Gastroesophageal sphincter (tissue), 4 donors: ENCODE measurements around the gene RPRD1B. TPM values are rescaled to one million over a fixed set of nuclear protein-coding genes. Genes with fewer than 3 reads are reported as not detected.

Experiments used
- ATAC-seq: fragments of 150-250 bp; one replicate; pipeline ENCODE4 v1.9.1; 2016; ENCODE audit warnings: mild to moderate bottlenecking, moderate library complexity
- H3K27ac ChIP-seq, 4 donors: fragments of 200-600 bp; sonication (generic) in 3 of 4; 1 replicate in 3 of 4; 2 replicates in 1 of 4; pipeline ENCODE4 v1.5.1; 2016 to 2019
- H3K27me3 ChIP-seq: fragments of 200-600 bp; sonication (generic); one replicate; pipeline ENCODE4 v1.5.1; 2019
- H3K36me3 ChIP-seq, 2 donors: fragments of 200-600 bp; sonication (generic); one replicate each; pipeline ENCODE4 v1.5.1; 2019; ENCODE audit warnings: control low read depth in 1 of 2
- H3K4me1 ChIP-seq, 3 donors: fragments of 200-600 bp; sonication (generic); 1 replicate in 2 of 3; 2 replicates in 1 of 3; pipeline ENCODE4 v1.5.1; 2016 to 2019; ENCODE audit warnings: control low read depth in 2 of 3
- H3K4me3 ChIP-seq, 2 donors: fragments of 200-600 bp; sonication (generic); one replicate each; pipeline ENCODE4 v1.5.1; 2019; ENCODE audit warnings: mild to moderate bottlenecking in 1 of 2, moderate library complexity in 1 of 2
- H3K9me3 ChIP-seq, 3 donors: fragments of 200-600 bp; sonication (generic); one replicate each; pipeline ENCODE4 v1.5.1; 2017 to 2019; ENCODE audit warnings: control low read depth in 2 of 3
- EP300 ChIP-seq: sonication (generic); formaldehyde crosslinking; IDR thresholded peaks from one replicate; pipeline ENCODE4 v1.6.1; 2017; ENCODE audit warnings: antibody characterized with exemption, mild to moderate bottlenecking
- POLR2A ChIP-seq, 2 donors: fragments of 450-650 bp; IDR thresholded peaks; one replicate each; pipeline ENCODE4 v1.6.1; 2017; ENCODE audit warnings: antibody characterized with exemption in 2 of 2, mild to moderate bottlenecking in 2 of 2, moderate library complexity in 1 of 2
- POLR2AphosphoS5 ChIP-seq: sonication (generic); formaldehyde crosslinking; IDR thresholded peaks from one replicate; pipeline ENCODE4 v1.6.1; 2017; ENCODE audit warnings: antibody characterized with exemption
- WGBS, 2 donors: methylation state at CpG; one replicate each; pipeline ENCODE4 v1.1.5; 2018; ENCODE audit warnings: low coverage in 1 of 2; 5-methylcytosine and 5-hydroxymethylcytosine counted together
- total RNA-seq, 4 donors: library from RNA; depleted of rRNA; stranded (reverse); fragments of >200 nt; gene quantifications; one replicate each; pipeline ENCODE4 v1.1.0, GENCODE V29; 2016
- TF ChIP-seq, protein P1 (sequence below), 4 experiments: fragments of 200-600 bp in 2 of 4; fragments of 450-650 bp in 2 of 4; sonication (generic) in 1 of 4; IDR thresholded peaks; one replicate each; pipeline ENCODE4 v1.5.1; 2017 to 2019; ENCODE audit warnings: antibody characterized with exemption in 4 of 4, mild to moderate bottlenecking in 2 of 4, moderate library complexity in 2 of 4

Gene RPRD1B
- total RNA-seq, 4 donors from 2014 or later = 17.1 to 26.8 (median 23.7) TPM

DNA sequence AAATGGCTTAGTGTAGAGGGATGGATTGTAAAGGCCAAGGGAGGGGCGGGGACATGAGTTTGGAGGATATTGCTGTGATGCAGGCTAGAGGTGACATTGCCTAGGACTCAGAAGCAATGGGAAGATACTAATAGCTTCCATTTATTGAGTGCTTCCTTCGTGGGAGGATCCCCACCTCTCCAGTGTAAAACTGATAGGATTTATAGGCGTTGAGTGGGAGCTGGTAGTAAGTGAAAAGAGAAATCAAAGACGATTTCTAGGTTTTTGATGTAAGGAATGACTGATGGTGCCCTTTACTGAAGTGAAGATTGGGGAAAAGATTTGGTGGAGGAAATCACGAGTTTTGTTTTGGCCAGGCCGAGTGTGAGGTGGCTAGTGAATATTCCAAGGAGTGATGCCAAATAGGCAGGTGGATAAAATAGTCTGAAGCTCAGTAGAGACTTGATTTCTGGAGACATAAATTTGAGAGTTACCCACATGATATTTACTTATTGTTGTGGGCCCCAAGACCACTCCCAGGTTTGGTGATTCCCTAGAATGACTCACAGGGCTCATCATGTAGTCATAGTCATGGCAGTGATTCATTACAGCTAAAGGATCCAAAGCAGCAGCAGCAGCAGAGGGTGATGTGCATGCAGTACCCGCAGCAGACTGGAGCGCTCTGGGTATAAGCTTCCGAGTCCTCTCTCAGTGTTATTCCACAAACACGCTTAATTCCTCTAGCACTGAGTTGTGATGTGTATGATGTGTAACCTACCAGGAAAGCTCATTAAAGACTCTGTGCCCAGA is 10.2 kb downstream of the RPRD1B start:
- no peak for TF ChIP-seq EP300
- no peak for TF ChIP-seq POLR2A (IDR thresholded peaks at IDR 0.05)
- TF ChIP-seq, protein P1, sequence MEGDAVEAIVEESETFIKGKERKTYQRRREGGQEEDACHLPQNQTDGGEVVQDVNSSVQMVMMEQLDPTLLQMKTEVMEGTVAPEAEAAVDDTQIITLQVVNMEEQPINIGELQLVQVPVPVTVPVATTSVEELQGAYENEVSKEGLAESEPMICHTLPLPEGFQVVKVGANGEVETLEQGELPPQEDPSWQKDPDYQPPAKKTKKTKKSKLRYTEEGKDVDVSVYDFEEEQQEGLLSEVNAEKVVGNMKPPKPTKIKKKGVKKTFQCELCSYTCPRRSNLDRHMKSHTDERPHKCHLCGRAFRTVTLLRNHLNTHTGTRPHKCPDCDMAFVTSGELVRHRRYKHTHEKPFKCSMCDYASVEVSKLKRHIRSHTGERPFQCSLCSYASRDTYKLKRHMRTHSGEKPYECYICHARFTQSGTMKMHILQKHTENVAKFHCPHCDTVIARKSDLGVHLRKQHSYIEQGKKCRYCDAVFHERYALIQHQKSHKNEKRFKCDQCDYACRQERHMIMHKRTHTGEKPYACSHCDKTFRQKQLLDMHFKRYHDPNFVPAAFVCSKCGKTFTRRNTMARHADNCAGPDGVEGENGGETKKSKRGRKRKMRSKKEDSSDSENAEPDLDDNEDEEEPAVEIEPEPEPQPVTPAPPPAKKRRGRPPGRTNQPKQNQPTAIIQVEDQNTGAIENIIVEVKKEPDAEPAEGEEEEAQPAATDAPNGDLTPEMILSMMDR (IDR thresholded peaks at IDR 0.05) = no peak
- TF ChIP-seq POLR2AphosphoS5 = no peak
- peaks cover 0 to 74% of the 10 kb centered on the region in 2 donors for H3K36me3 ChIP-seq

DNA sequence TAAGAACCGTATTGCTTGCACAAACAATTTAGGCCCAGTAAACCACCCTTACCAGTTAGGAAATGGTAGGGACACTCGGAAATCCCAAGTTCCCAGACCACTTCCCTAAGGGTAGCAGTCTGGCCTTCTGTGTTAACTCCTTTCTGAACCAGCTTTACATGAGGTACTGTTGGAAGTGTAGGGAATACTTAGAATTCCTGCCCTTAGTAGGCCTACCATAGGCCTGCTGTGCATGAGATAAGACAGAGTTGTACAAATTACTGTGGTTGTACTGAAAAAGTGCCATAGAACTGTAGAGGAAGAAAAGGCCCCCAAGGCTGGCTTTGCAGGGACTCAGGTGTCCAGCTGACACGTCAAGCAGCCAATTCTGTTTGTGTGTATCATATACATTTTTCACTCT is 11.1 kb downstream of the RPRD1B start:
- ATAC-seq = no peak
- Histone ChIP-seq H3K9me3 (no peaks in the 10 kb centered on the region), H3K4me1 (peaks cover 0 to 23% (median 4%) of the 10 kb centered on the region in 3 donors), H3K27ac (no peak overlapping the region), H3K36me3 (peaks cover 0 to 82% of the 10 kb centered on the region in 2 donors), H3K27me3 (no peaks in the 10 kb centered on the region), H3K4me3 (no peak overlapping the region)
- no peak for TF ChIP-seq POLR2A (IDR thresholded peaks at IDR 0.05)
- TF ChIP-seq, protein P1 (IDR thresholded peaks at IDR 0.05) = no peak
- TF ChIP-seq EP300 = no peak
- TF ChIP-seq POLR2AphosphoS5 = no peak
- 43 to 87% methylated on average over 2 of the region's 3 CpGs for WGBS, 2 donors

More for the DNA sequence above, 10.2 kb downstream of the RPRD1B start:
- WGBS, 2 donors = 76 to 79% methylated on average over 6 to 10 of the region's 10 CpGs
- Histone ChIP-seq H3K27me3 (no peaks in the 10 kb centered on the region), H3K27ac (no peak overlapping the region), H3K9me3 (no peaks in the 10 kb centered on the region), H3K4me1 (peaks cover 0 to 21% (median 4%) of the 10 kb centered on the region in 3 donors), H3K4me3 (no peak overlapping the region)
- no peak for ATAC-seq

DNA sequence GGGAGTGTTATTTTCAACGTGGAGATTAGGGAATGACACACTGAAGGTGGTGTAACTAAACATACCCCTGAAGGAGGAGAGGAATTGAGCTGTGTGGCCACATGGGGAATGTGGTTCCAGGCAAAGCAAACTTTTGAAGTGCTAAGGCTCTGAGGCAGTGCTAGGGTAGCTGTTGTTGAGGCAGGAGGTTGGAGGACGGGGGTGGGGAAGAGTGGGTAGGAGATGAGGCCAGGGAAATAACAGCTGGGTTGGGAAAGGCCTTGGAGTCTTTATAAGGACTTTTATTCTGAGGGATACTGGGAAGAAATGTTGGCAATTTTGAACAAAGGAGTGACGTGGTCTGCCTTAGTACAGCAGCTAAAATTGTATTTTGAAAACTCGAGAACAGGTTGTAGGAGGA is 13.0 kb downstream of the RPRD1B start:
- no peaks in the 10 kb centered on the region for H3K27me3 ChIP-seq
- TF ChIP-seq POLR2A (IDR thresholded peaks at IDR 0.05) (no peak), EP300 (no peak), POLR2AphosphoS5 (no peak)
- TF ChIP-seq, protein P1 (IDR thresholded peaks at IDR 0.05) = no peak
- no peak overlapping the region for H3K27ac ChIP-seq
- H3K4me3 ChIP-seq = no peak overlapping the region
- H3K4me1 ChIP-seq = peaks cover 0 to 33% (median 7%) of the 10 kb centered on the region in 3 donors
- ATAC-seq = peak; percentile 48
- H3K9me3 ChIP-seq = no peaks in the 10 kb centered on the region
- 43 to 44% methylated on average over 4 of the region's 4 CpGs for WGBS, 2 donors
- peaks cover 0 to 77% of the 10 kb centered on the region in 2 donors for H3K36me3 ChIP-seq

DNA sequence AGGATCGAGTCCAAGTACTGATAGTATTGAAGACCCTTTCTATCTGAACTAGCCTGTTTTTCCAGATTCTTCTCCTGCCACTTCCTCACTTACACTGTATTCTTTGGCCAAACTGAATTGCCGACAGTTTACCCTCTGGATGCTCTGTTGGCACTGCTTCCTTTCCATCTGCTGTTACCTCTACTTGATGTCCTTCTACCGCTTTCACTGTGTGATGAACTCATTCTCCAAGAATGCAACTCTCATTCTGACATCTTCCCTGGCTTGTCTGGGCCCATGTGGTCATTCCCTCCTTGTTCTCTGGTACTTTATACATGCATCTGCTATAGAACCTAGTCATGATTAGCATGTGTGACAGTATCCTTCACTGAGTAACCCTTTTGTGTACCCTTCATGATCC is 16.3 kb downstream of the RPRD1B start:
- no peaks in the 10 kb centered on the region for H3K9me3 ChIP-seq
- H3K4me1 ChIP-seq = peaks cover 0 to 59% (median 7%) of the 10 kb centered on the region in 3 donors
- 44 to 53% methylated on average over 3 of the region's 3 CpGs for WGBS, 2 donors
- no peak overlapping the region for H3K27ac ChIP-seq
- H3K27me3 ChIP-seq = no peaks in the 10 kb centered on the region
- TF ChIP-seq POLR2AphosphoS5 (no peak), POLR2A (IDR thresholded peaks at IDR 0.05) (no peak), EP300 (no peak)
- TF ChIP-seq, protein P1 (IDR thresholded peaks at IDR 0.05) = no peak
- peaks cover 0 to 53% of the 10 kb centered on the region in 2 donors for H3K36me3 ChIP-seq
- ATAC-seq = no peak
- no peak overlapping the region for H3K4me3 ChIP-seq

DNA sequence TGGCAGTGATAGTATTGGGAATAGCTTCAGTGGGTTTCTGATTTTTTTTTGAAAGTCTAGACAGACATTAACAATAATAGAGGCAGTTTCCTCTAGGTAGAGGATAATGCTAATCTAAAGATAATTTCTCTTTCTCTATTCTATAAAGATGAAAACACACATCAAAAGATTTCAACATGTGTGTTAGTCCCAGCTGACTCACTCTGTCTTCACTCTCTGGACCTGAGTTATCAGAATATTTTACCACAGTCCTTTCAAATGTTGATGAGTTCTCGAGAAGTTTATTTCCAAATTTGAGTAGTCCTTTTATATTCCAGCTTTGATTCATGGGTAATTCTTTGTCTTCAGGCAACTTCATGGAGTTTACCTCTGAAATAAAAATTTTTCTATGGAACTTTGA is 17.1 kb downstream of the RPRD1B start:
- no peaks in the 10 kb centered on the region for H3K9me3 ChIP-seq
- no peak for TF ChIP-seq POLR2AphosphoS5
- no peak for TF ChIP-seq EP300
- no peak for TF ChIP-seq POLR2A (IDR thresholded peaks at IDR 0.05)
- TF ChIP-seq, protein P1 (IDR thresholded peaks at IDR 0.05) = no peak
- WGBS, 2 donors = 55 to 60% methylated on average over 1 of the region's 1 CpG
- ATAC-seq = no peak
- peaks cover 0 to 46% of the 10 kb centered on the region in 2 donors for H3K36me3 ChIP-seq
- H3K27ac ChIP-seq = no peak overlapping the region
- H3K27me3 ChIP-seq = no peaks in the 10 kb centered on the region
- H3K4me3 ChIP-seq = no peak overlapping the region
- H3K4me1 ChIP-seq = peaks cover 0 to 68% (median 7%) of the 10 kb centered on the region in 3 donors
